Measurements from ENCODE around the gene DBNL. TPM values are rescaled to one million over a fixed set of nuclear protein-coding genes. Genes with fewer than 3 reads are reported as not detected.

DBNL gene
- total and polyA plus RNA-seq, 2 experiments from 2014 or later, result 81.8 to 91.1 TPM

DNA sequence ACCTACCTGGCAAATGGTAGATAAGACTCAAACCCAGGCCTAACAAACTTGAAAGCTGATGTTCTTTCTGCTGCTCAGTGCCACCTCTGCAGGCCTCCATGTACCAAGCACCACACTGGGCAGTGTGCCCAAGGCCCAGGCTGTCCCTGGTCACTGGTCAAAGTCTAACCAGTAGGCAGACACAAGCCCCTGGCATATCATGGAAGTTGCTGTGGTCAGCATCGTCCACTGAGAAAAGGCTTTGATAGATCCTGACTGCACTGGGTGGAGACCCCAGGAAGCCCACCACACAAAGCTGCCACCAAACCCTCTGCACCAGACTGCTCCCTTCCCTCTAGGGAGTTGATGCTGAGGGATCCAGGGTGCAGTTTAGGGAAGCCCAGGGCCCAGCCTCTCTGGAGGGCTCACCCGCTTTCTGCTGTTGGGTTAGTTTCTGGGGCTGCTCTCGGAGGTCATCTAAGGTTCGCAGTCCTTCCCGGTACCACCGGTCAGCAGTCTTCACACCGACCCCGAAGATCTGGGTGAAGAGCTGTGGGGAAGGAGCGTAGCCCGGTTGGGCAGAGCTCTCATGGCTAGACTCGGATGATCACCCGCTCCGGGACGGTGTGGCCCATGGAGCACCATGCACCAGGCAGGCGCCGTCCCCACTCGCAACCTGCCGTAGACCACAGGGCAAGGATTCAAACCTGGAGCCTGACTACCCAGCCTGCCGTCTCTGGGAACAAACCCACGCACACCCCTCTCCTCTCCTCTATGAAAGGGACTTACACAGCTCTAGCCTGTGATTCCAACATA lies 31.8 kb downstream of the DBNL start:
- H3K36me3 ChIP-seq (replicated peaks; ENCODE audit: insufficient read depth, low read depth), result no peaks in the 10 kb centered on the region

DNA sequence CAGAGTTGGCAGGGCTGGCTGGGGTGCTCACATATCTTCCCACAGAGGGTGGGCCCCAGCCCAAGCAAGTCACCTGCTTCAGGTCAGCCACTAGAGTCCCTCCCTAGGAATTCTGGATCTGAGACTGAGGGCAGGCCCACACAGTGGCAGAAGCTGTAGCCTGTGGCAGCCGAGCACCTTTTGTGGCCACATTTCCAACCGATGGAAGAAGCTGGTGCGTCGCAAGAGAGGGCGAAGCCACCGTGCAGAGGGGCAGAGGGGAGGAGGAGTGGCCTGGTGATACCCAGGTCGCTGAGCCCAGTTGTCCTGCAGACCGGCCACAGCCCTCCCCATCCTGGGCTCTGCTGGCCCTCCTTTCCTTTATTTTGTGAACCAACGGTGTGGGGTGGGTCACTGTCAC lies 32.6 kb downstream of the DBNL start:
- no peak for DNase-seq (ENCODE audit: low spot score)
- peaks cover 9% of the 10 kb centered on the region for H3K79me2 ChIP-seq
- H3K36me3 ChIP-seq (replicated peaks; ENCODE audit: insufficient read depth, low read depth), result no peaks in the 10 kb centered on the region
- no peaks in the 10 kb centered on the region for H3K27me3 ChIP-seq
- H2AFZ ChIP-seq, result no peak overlapping the region
- no peaks in the 10 kb centered on the region for H3K9me3 ChIP-seq (ENCODE audit: low read depth)
- H3K4me2 ChIP-seq, result no peak overlapping the region
- H4K20me1 ChIP-seq (ENCODE audit: insufficient read depth, poor library complexity, severe bottlenecking), result no peaks in the 10 kb centered on the region
- 96% methylated on average over 9 of the region's 9 CpGs for WGBS (ENCODE audit: low lambda C conversion rate, missing lambda C conversion rate)
- H3K4me1 ChIP-seq (ENCODE audit: insufficient read depth), result peaks cover 13% of the 10 kb centered on the region
- TF ChIP-seq, protein P1, sequence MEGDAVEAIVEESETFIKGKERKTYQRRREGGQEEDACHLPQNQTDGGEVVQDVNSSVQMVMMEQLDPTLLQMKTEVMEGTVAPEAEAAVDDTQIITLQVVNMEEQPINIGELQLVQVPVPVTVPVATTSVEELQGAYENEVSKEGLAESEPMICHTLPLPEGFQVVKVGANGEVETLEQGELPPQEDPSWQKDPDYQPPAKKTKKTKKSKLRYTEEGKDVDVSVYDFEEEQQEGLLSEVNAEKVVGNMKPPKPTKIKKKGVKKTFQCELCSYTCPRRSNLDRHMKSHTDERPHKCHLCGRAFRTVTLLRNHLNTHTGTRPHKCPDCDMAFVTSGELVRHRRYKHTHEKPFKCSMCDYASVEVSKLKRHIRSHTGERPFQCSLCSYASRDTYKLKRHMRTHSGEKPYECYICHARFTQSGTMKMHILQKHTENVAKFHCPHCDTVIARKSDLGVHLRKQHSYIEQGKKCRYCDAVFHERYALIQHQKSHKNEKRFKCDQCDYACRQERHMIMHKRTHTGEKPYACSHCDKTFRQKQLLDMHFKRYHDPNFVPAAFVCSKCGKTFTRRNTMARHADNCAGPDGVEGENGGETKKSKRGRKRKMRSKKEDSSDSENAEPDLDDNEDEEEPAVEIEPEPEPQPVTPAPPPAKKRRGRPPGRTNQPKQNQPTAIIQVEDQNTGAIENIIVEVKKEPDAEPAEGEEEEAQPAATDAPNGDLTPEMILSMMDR (IDR thresholded peaks at IDR 0.05; ENCODE audit: poor library complexity), result no peak
- no peak overlapping the region for H3K4me3 ChIP-seq
- no peak overlapping the region for H3K27ac ChIP-seq
- no peaks in the 10 kb centered on the region for H3K9me2 ChIP-seq (replicated peaks; ENCODE audit: insufficient read depth)

More for the DNA sequence above, 31.8 kb downstream of the DBNL start:
- Histone ChIP-seq H3K27ac (no peak overlapping the region), H3K9me2 (replicated peaks; ENCODE audit: insufficient read depth) (no peaks in the 10 kb centered on the region), H4K20me1 (ENCODE audit: insufficient read depth, poor library complexity, severe bottlenecking) (no peaks in the 10 kb centered on the region), H3K27me3 (no peaks in the 10 kb centered on the region), H3K9me3 (ENCODE audit: low read depth) (no peaks in the 10 kb centered on the region), H3K4me1 (ENCODE audit: insufficient read depth) (peaks cover 12% of the 10 kb centered on the region), H3K4me3 (no peak overlapping the region), H3K4me2 (no peak overlapping the region), H2AFZ (no peak overlapping the region), H3K79me2 (peaks cover 6% of the 10 kb centered on the region)
- DNase-seq (ENCODE audit: low spot score), result no peak
- TF ChIP-seq, protein P1 (IDR thresholded peaks at IDR 0.05; ENCODE audit: poor library complexity), result no peak
- TF ChIP-seq EZH2 (IDR thresholded peaks at IDR 0.05; ENCODE audit: borderline replicate concordance) (no peak), EZH2phosphoT487 (IDR thresholded peaks at IDR 0.05; ENCODE audit: low read depth, severe bottlenecking, unreplicated experiment) (no peak)
- WGBS (ENCODE audit: low lambda C conversion rate, missing lambda C conversion rate), result 98% methylated on average over 20 of the region's 20 CpGs

DNA sequence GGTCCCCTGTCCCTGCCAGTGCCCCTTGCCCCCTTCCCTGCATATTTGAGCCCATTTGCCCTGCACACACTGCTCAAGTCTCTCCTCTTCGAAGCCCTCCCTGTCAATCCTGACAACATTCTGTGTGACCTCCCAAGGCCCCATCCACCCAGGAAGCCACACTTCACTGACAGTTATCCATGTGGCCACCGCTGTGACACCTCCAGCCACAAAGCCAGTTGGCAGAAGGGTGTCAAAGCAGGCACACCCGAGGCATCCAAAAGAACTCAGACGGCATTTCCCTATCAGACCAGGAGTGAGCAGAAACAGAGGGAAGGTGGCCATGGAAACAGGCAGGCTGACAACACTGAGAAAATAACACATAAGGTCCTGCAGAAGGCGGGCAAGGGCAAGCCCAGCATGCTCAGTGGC lies 33.2 kb downstream of the DBNL start:
- H3K27ac ChIP-seq, result no peak overlapping the region
- H3K9me2 ChIP-seq (replicated peaks; ENCODE audit: insufficient read depth), result no peaks in the 10 kb centered on the region
- 95% methylated on average over 5 of the region's 5 CpGs for WGBS (ENCODE audit: low lambda C conversion rate, missing lambda C conversion rate)
- H3K36me3 ChIP-seq (replicated peaks; ENCODE audit: insufficient read depth, low read depth), result no peaks in the 10 kb centered on the region
- H4K20me1 ChIP-seq (ENCODE audit: insufficient read depth, poor library complexity, severe bottlenecking), result no peaks in the 10 kb centered on the region
- H2AFZ ChIP-seq, result no peak overlapping the region
- H3K4me1 ChIP-seq (ENCODE audit: insufficient read depth), result peaks cover 7% of the 10 kb centered on the region
- no peaks in the 10 kb centered on the region for H3K9me3 ChIP-seq (ENCODE audit: low read depth)
- H3K4me3 ChIP-seq, result no peak overlapping the region
- H3K4me2 ChIP-seq, result no peak overlapping the region
- no peak for DNase-seq (ENCODE audit: low spot score)
- peaks cover 9% of the 10 kb centered on the region for H3K79me2 ChIP-seq
- TF ChIP-seq, protein P1 (IDR thresholded peaks at IDR 0.05; ENCODE audit: poor library complexity), result no peak
- no peak for TF ChIP-seq EZH2 (IDR thresholded peaks at IDR 0.05; ENCODE audit: borderline replicate concordance)
- TF ChIP-seq EZH2phosphoT487 (IDR thresholded peaks at IDR 0.05; ENCODE audit: low read depth, severe bottlenecking, unreplicated experiment), result no peak
- H3K27me3 ChIP-seq, result no peaks in the 10 kb centered on the region
